Right lobe of liver (tissue), 4 donors: ENCODE results near the gene NOS1AP.

ENCODE experiments used
- POLR2A ChIP-seq: fragments of 450-650 bp; IDR thresholded peaks from one replicate; pipeline ENCODE4 v1.6.1; 2017; ENCODE audit warnings: antibody characterized with exemption, mild to moderate bottlenecking
- TF ChIP-seq, protein P1 (sequence below), 4 donors: fragments of 200-600 bp in 3 of 4; fragments of 450-650 bp in 1 of 4; IDR thresholded peaks; one replicate each; pipeline versions ENCODE4 v1.5.1 to v1.8.0; 2016 to 2022; ENCODE audit warnings: antibody characterized with exemption in 4 of 4, mild to moderate bottlenecking in 2 of 4
- donor health status: DM: no; HTN: no; CAD: no.
- donor health status: DM: no; HTN: no; CAD: no.
- donor health status: DM: no; HTN: yes; CAD: no.

DNA sequence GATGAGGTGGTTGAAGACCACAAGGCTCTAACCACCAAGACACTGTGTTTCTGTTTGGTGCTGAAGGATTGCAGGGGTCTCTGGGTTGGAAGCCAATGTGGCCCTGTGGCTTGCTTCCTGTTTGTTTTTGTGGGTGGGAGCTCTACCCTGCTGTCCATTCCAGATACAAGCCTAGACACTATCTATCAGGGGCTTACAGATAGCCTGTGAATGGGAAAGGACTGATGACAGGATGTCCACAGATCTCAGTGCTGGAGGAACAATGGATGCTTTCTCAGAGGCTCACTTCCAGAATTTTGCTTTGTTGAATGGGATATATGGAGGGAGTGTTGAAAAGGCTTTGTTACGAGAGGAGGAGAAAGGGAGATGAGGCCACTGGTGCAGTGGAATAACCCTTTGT is 69.7 kb downstream of the NOS1AP start:
- TF ChIP-seq, protein P1, sequence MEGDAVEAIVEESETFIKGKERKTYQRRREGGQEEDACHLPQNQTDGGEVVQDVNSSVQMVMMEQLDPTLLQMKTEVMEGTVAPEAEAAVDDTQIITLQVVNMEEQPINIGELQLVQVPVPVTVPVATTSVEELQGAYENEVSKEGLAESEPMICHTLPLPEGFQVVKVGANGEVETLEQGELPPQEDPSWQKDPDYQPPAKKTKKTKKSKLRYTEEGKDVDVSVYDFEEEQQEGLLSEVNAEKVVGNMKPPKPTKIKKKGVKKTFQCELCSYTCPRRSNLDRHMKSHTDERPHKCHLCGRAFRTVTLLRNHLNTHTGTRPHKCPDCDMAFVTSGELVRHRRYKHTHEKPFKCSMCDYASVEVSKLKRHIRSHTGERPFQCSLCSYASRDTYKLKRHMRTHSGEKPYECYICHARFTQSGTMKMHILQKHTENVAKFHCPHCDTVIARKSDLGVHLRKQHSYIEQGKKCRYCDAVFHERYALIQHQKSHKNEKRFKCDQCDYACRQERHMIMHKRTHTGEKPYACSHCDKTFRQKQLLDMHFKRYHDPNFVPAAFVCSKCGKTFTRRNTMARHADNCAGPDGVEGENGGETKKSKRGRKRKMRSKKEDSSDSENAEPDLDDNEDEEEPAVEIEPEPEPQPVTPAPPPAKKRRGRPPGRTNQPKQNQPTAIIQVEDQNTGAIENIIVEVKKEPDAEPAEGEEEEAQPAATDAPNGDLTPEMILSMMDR (IDR thresholded peaks at IDR 0.05) = no peak
- TF ChIP-seq POLR2A = no peak
